GM12878 (cell line): Measurements from ENCODE around the gene SLC2A1. TPM values are rescaled to one million over a fixed set of nuclear protein-coding genes. Genes with fewer than 3 reads are reported as not detected.

Source experiments
- ATAC-seq: fragments of 200-7000 bp; cut with Tn5 transposase; 3 replicates; pipeline ENCODE4 v1.9.1; 2020; ENCODE audit warnings: mild to moderate bottlenecking, moderate library complexity
- BruUV-seq: library from RNA; stranded (reverse); fragments of 400-500 nt; replicated peaks from 2 replicates; lab custom pipeline; 2021; lab: Mats Ljungman, UMichigan
- CTCF ChIA-PET: fragments of 300-600 bp; sonication (Branson Sonifier 250); formaldehyde crosslinking; extraction: SDS; loops from one replicate; lab custom pipeline; 2021; ENCODE audit warnings: inconsistent platforms; lab: Yijun Ruan, JAX
- POLR2A ChIA-PET: fragments of 350-600 bp; formaldehyde crosslinking; extraction: SDS; loops from one replicate; lab custom pipeline; 2021; ENCODE audit warnings: inconsistent platforms; lab: Charles Lee
- RAD21 ChIA-PET: fragments of 300-600 bp; sonication (Branson Sonifier 250); formaldehyde crosslinking; loops from one replicate; lab custom pipeline; 2023; ENCODE audit warnings: antibody characterized with exemption; ENCODE audit not compliant: unreplicated experiment; lab: Charles Lee
- SMC1A ChIA-PET: fragments of 300-600 bp; sonication (Branson Sonifier 250); formaldehyde crosslinking; loops from one replicate; lab custom pipeline; 2023; ENCODE audit not compliant: unreplicated experiment, uncharacterized antibody; lab: Charles Lee
- DNase-seq: peaks from one replicate; pipeline ENCODE4 v3.0.0-alpha.2; 2011; ENCODE audit warnings: low read depth, low spot score
- FAIRE-seq: peaks from 3 replicates; lab custom pipeline; 2011; peaks lifted over from hg19 to GRCh38; lab: Jason Lieb, UNC
- H2AFZ ChIP-seq: 2 replicates; pipeline ENCODE4 v1.6.0; 2011; ENCODE audit warnings: low read depth, low read length, control low read depth; ENCODE audit not compliant: control insufficient read depth
- H3K27ac ChIP-seq: 2 replicates; pipeline ENCODE4 v1.5.1; 2011; ENCODE audit warnings: control low read depth; ENCODE audit not compliant: control insufficient read depth, insufficient read depth
- H3K27me3 ChIP-seq, 2 experiments: replicated peaks in 1 of 2; 2 replicates each; pipeline versions ENCODE4 v1.6.0 to v1.6.1; 2011; ENCODE audit warnings: low read length in 1 of 2; ENCODE audit not compliant: control insufficient read depth in 2 of 2, insufficient read depth in 2 of 2
- H3K36me3 ChIP-seq, 2 experiments: 2 replicates each; pipeline ENCODE4 v1.5.1; 2011; ENCODE audit warnings: low read length in 1 of 2; ENCODE audit not compliant: control insufficient read depth in 2 of 2, insufficient read depth in 2 of 2
- H3K4me1 ChIP-seq: 2 replicates; pipeline ENCODE4 v1.6.1; 2011; ENCODE audit warnings: mild to moderate bottlenecking, low read length, moderate library complexity, mixed read lengths; ENCODE audit not compliant: control insufficient read depth, insufficient read depth
- H3K4me2 ChIP-seq: 2 replicates; pipeline ENCODE4 v1.6.0; 2011; ENCODE audit warnings: control low read depth; ENCODE audit not compliant: control insufficient read depth, insufficient read depth
- H3K4me3 ChIP-seq: fragments of 200-600 bp; sonication (generic); 2 replicates; pipeline ENCODE4 v1.5.1; 2016
- H3K79me2 ChIP-seq: 2 replicates; pipeline ENCODE4 v1.6.0; 2011; ENCODE audit warnings: low read length; ENCODE audit not compliant: control insufficient read depth, insufficient read depth
- H3K9ac ChIP-seq: 2 replicates; pipeline ENCODE4 v1.8.0; 2011; ENCODE audit warnings: low read length, control low read depth, mixed read lengths; ENCODE audit not compliant: control insufficient read depth, insufficient read depth
- H3K9me3 ChIP-seq: replicated peaks from 3 replicates; pipeline ENCODE4 v1.5.1; 2011; ENCODE audit warnings: mild to moderate bottlenecking, low read length; ENCODE audit not compliant: control insufficient read depth, insufficient read depth
- H4K20me1 ChIP-seq: 2 replicates; pipeline ENCODE4 v1.6.0; 2011; ENCODE audit not compliant: control insufficient read depth, insufficient read depth
- BRCA1 ChIP-seq: IDR thresholded peaks from 2 replicates; pipeline ENCODE4 v1.6.1; 2011; ENCODE audit warnings: low read depth, low read length, improper control_type of control experiment
- CBFB ChIP-seq: IDR thresholded peaks from 2 replicates; pipeline ENCODE4 v1.6.1; 2016; ENCODE audit warnings: antibody characterized with exemption, low read depth
- E2F8 ChIP-seq: fragments of 450-650 bp; IDR thresholded peaks from 2 replicates; pipeline ENCODE4 v1.6.1; 2018; ENCODE audit warnings: mild to moderate bottlenecking, low read depth, moderate library complexity; ENCODE audit not compliant: partially characterized antibody
- MTA3 ChIP-seq: IDR thresholded peaks from 2 replicates; pipeline ENCODE4 v1.6.1; 2012; ENCODE audit warnings: low read length, inconsistent platforms, borderline replicate concordance
- POU2F2 ChIP-seq: IDR thresholded peaks from 3 replicates; pipeline ENCODE4 v1.6.1; 2011; ENCODE audit warnings: low read depth, mild to moderate bottlenecking, low read length, borderline replicate concordance
- SKIL ChIP-seq: fragments of 450-650 bp; IDR thresholded peaks from 2 replicates; pipeline ENCODE4 v1.6.1; 2017; ENCODE audit warnings: mild to moderate bottlenecking, low read depth, inconsistent platforms; ENCODE audit not compliant: poor library complexity, severe bottlenecking
- SREBF2 ChIP-seq: IDR thresholded peaks from 2 replicates; pipeline ENCODE4 v1.6.1; 2012; ENCODE audit warnings: mild to moderate bottlenecking, low read length
- ZBED1 ChIP-seq: IDR thresholded peaks from 2 replicates; pipeline ENCODE4 v1.6.1; 2016; ENCODE audit warnings: borderline replicate concordance
- ZBTB4 ChIP-seq: fragments of 450-650 bp; formaldehyde crosslinking; IDR thresholded peaks from 2 replicates; pipeline ENCODE4 v1.4.0; 2022; ENCODE audit warnings: mild to moderate bottlenecking, moderate library complexity
- WGBS: methylation state at CpG from one replicate; pipeline ENCODE4 v1.1.6; 2016; ENCODE audit warnings: low lambda C conversion rate; ENCODE audit not compliant: insufficient replicate concordance, insufficient coverage; ENCODE audit errors: missing lambda C conversion rate; 5-methylcytosine and 5-hydroxymethylcytosine counted together
- in situ Hi-C: fragments of 300-500 bp; cut with MboI; formaldehyde crosslinking; loops from 9 replicates; pipeline ENCODE4 v1.14.3; 2018; ENCODE audit warnings: mixed read lengths
- intact Hi-C: fragments of 100-400 bp; cut with micrococcal nuclease; formaldehyde crosslinking; loops from one replicate; pipeline ENCODE4 v1.14.2; 2022; ENCODE audit not compliant: unreplicated experiment
- polyA plus RNA-seq, 11 experiments: library from polyadenylated mRNA; depleted of rRNA in 4 of 11; unstranded in 6 of 11; stranded (reverse) in 5 of 11; fragments of >200 nt; fragmentation: Nextera tagmentation in 4 of 11; fragmentation: Illumina TruSeq in 1 of 11; extraction: Ambion mirVana in 4 of 11; extraction: Trizol in 1 of 11; gene quantifications; 1 replicate in 1 of 11; 2 replicates in 10 of 11; pipeline versions ENCODE4 v1.2.1 to v1.2.3, GENCODE V29; 2011 to 2016; ENCODE audit warnings: inconsistent platforms in 2 of 11, missing spikeins in 2 of 11, low read depth in 1 of 11
- total RNA-seq, 4 experiments: library from RNA; depleted of rRNA in 3 of 4; stranded (reverse); fragments of >200 nt in 3 of 4; fragmentation: Illumina TruSeq in 1 of 4; extraction: Trizol in 1 of 4; gene quantifications; 2 replicates each; pipeline versions ENCODE4 v1.2.1 to v1.2.3, GENCODE V29; 2013 to 2021

SLC2A1 gene
- total and polyA plus RNA-seq, 10 of the 15 experiments (the other 5 are each of a cell fraction or from before 2014, with no cell fraction given): 5.7 to 66.0 (median 44.2) TPM

GRCh38 chr1:42926235-42926878 lies 32.3 kb downstream of the SLC2A1 start (continued):
- TF ChIP-seq BRCA1 (no peak), SREBF2 (no peak), SKIL (no peak)

GRCh38 chr1:42924851-42925760 lies 33.6 kb downstream of the SLC2A1 start:
- ATAC-seq (peak; percentile 30), FAIRE-seq (no peak), DNase-seq (no peak)
- POLR2A ChIA-PET: interaction anchor here (0.6 to 5.2 kb wide), 6 partner anchors 11 to 158 kb away, joined by 3 to 21 read pairs (median 7); partner anchors contain the start of genes C1orf50 and P3H1
- SMC1A ChIA-PET: interaction anchor here (1.0 to 17.7 kb wide), 5 partner anchors 12 to 149 kb away, joined by 3 to 602 read pairs (median 6); partner anchors contain the start of genes SVBP and ZNF691
- H3K9me3 ChIP-seq: no peaks in the 10 kb centered on the region
- H3K36me3 ChIP-seq: peaks cover 34 to 40% of the 10 kb centered on the region in 2 experiments
- peaks cover 5% of the 10 kb centered on the region for H3K79me2 ChIP-seq
- TSS peak; percentile 87 for BruUV-seq
- WGBS: 15% methylated on average over 13 of the region's 19 CpGs
- H4K20me1 ChIP-seq: no peaks in the 10 kb centered on the region
- H2AFZ ChIP-seq: peak overlapping the region; percentile 50; the same call in 1 of the 2 replicates
- H3K4me3 ChIP-seq: peak overlapping the region; percentile 71; the same call in 1 of the 2 replicates
- in situ Hi-C loops: loop anchor here (5.0 kb wide), 2 partner anchors 32 to 142 kb away; partner anchors contain the start of gene SLC2A1
- TF ChIP-seq ZBED1 (0 out of 2 replicates have a peak, but pooled peaks have one; percentile 15), ZBTB4 (CRISPR knock-in tag) (no peak), E2F8 (peak; percentile 47), POU2F2 (peak; percentile 10; the same call in 1 of the 3 replicates), MTA3 (peak; percentile 12; the same call in 1 of the 2 replicates), CBFB (0 out of 2 replicates have a peak, but pooled peaks have one; percentile 34)
- H3K4me1 ChIP-seq: peaks cover 9% of the 10 kb centered on the region
- peak overlapping the region; percentile 78 for H3K27ac ChIP-seq
- H3K4me2 ChIP-seq: peak overlapping the region; percentile 66
- CTCF ChIA-PET: interaction anchor here (0.6 to 8.3 kb wide), 14 partner anchors 9 to 152 kb away, joined by 3 to 247 read pairs (median 4); no protein-coding TSS in a partner anchor
- intact Hi-C loops: loop anchor here (1.0 to 5.0 kb wide), 2 partner anchors 7 to 32 kb away; partner anchors contain the start of gene SLC2A1
- peak overlapping the region; percentile 68; the same call in 1 of the 2 replicates for H3K9ac ChIP-seq
- RAD21 ChIA-PET: interaction anchor here (1.0 to 5.6 kb wide), 7 partner anchors 11 to 149 kb away, joined by 3 to 198 read pairs (median 8); partner anchors contain the start of gene ZNF691
- H3K27me3 ChIP-seq: no peaks in the 10 kb centered on the region
